HEK293 (cell line): ENCODE measurements around the gene UGT3A1.
A peak's percentile ranks its signal among the peaks of the same experiment; 100 is the strongest.

ENCODE experiments used
- CTCF ChIA-PET: fragments of 350-600 bp; formaldehyde crosslinking; extraction: SDS; loops from one replicate; lab custom pipeline; 2021; ENCODE audit warnings: antibody characterized with exemption; lab: Yijun Ruan, JAX
- POLR2A ChIA-PET: fragments of 300-600 bp; formaldehyde crosslinking; extraction: SDS; loops from one replicate; lab custom pipeline; 2020; ENCODE audit warnings: antibody characterized with exemption, inconsistent platforms; lab: Yijun Ruan, JAX
- H3K27ac ChIP-seq: fragments of 200-500 bp; sonication (Bioruptor generic); 2 replicates; pipeline ENCODE4 v1.5.1; 2014; ENCODE audit warnings: low read depth, low read length, control low read depth, inconsistent platforms; ENCODE audit errors: extremely low read depth
- H3K36me3 ChIP-seq, 2 experiments: fragments of 200-500 bp in 1 of 2; sonication (Bioruptor generic) in 1 of 2; 1 replicate in 1 of 2; 2 replicates in 1 of 2; pipeline ENCODE4 v1.5.1; 2014 to 2017; ENCODE audit warnings: inconsistent platforms in 2 of 2, low read length in 2 of 2; ENCODE audit not compliant: control insufficient read depth in 2 of 2, insufficient read depth in 1 of 2
- H3K4me1 ChIP-seq: fragments of 200-500 bp; sonication (Bioruptor generic); 2 replicates; pipeline ENCODE4 v1.5.1; 2014; ENCODE audit warnings: mild to moderate bottlenecking, low read length, inconsistent platforms; ENCODE audit not compliant: control insufficient read depth, insufficient read depth
- H3K4me3 ChIP-seq: 2 replicates; pipeline ENCODE4 v1.5.1; 2011; ENCODE audit warnings: low read depth, mild to moderate bottlenecking, control low read depth, low read length, moderate library complexity
- H3K9me3 ChIP-seq: fragments of 200-500 bp; sonication (Bioruptor generic); 2 replicates; pipeline ENCODE4 v1.5.1; 2014; ENCODE audit warnings: low read depth, low read length, inconsistent platforms; ENCODE audit not compliant: control insufficient read depth, insufficient read depth
- EGR2 ChIP-seq: fragments of 450-650 bp; formaldehyde crosslinking; IDR thresholded peaks from 2 replicates; pipeline ENCODE4 v1.5.1; 2016; ENCODE audit warnings: low read depth, missing biosample characterization, missing genetic modification characterization
- PRDM1 ChIP-seq: fragments of 450-650 bp; formaldehyde crosslinking; IDR thresholded peaks from 2 replicates; pipeline ENCODE4; 2016; ENCODE audit warnings: missing biosample characterization, missing genetic modification characterization
- SETDB1 ChIP-seq: IDR thresholded peaks from one replicate; pipeline ENCODE4 v1.6.1; 2017; ENCODE audit warnings: mild to moderate bottlenecking, low read length, moderate library complexity, mixed read lengths; ENCODE audit not compliant: insufficient read length
- ZBTB17 ChIP-seq: fragments of 450-650 bp; formaldehyde crosslinking; IDR thresholded peaks from 2 replicates; pipeline ENCODE4 v1.5.1; 2016; ENCODE audit warnings: missing biosample characterization, missing genetic modification characterization
- ZBTB48 ChIP-seq: fragments of 450-650 bp; formaldehyde crosslinking; IDR thresholded peaks from 2 replicates; pipeline ENCODE4 v1.5.1; 2016; ENCODE audit warnings: missing biosample characterization, missing genetic modification characterization
- ZNF155 ChIP-seq: fragments of 450-650 bp; formaldehyde crosslinking; IDR thresholded peaks from 2 replicates; pipeline ENCODE4 v1.5.1; 2016; ENCODE audit warnings: missing biosample characterization, missing genetic modification characterization
- ZNF2 ChIP-seq: fragments of 450-650 bp; formaldehyde crosslinking; IDR thresholded peaks from 2 replicates; pipeline ENCODE4 v1.5.1; 2016; ENCODE audit warnings: missing biosample characterization, missing genetic modification characterization
- ZNF335 ChIP-seq: fragments of 450-650 bp; formaldehyde crosslinking; conservative IDR thresholded peaks from 2 replicates; pipeline ENCODE4 v1.5.1; 2016; ENCODE audit warnings: missing biosample characterization, missing genetic modification characterization
- ZNF654 ChIP-seq: fragments of 450-650 bp; formaldehyde crosslinking; IDR thresholded peaks from 2 replicates; pipeline ENCODE4 v1.5.1; 2016; ENCODE audit warnings: low read depth, missing biosample characterization, missing genetic modification characterization
- ZNF76 ChIP-seq: fragments of 450-650 bp; formaldehyde crosslinking; IDR thresholded peaks from 2 replicates; pipeline ENCODE4; 2016; ENCODE audit warnings: low read depth, missing biosample characterization, missing genetic modification characterization, borderline replicate concordance
- ZNF791 ChIP-seq: fragments of 450-650 bp; formaldehyde crosslinking; IDR thresholded peaks from 2 replicates; pipeline ENCODE4 v1.5.1; 2016; ENCODE audit warnings: missing biosample characterization, missing genetic modification characterization
- ZSCAN30 ChIP-seq: fragments of 450-650 bp; IDR thresholded peaks from 2 replicates; pipeline ENCODE4 v1.5.1; 2018; ENCODE audit warnings: missing biosample characterization, mild to moderate bottlenecking, missing genetic modification characterization, moderate library complexity
- TF ChIP-seq, protein P1 (sequence below): fragments of 450-650 bp; formaldehyde crosslinking; IDR thresholded peaks from 2 replicates; pipeline ENCODE4 v1.5.1; 2016; ENCODE audit warnings: missing biosample characterization, missing genetic modification characterization
- TF ChIP-seq, protein P2 (sequence below): fragments of 450-650 bp; formaldehyde crosslinking; IDR thresholded peaks from 2 replicates; pipeline ENCODE4 v1.5.1; 2016; ENCODE audit warnings: missing biosample characterization, missing genetic modification characterization
- TF ChIP-seq, protein P3 (sequence below): fragments of 450-650 bp; IDR thresholded peaks from 2 replicates; pipeline ENCODE4 v1.5.1; 2018; ENCODE audit warnings: missing biosample characterization, mild to moderate bottlenecking, missing genetic modification characterization

UGT3A1 gene

DNA sequence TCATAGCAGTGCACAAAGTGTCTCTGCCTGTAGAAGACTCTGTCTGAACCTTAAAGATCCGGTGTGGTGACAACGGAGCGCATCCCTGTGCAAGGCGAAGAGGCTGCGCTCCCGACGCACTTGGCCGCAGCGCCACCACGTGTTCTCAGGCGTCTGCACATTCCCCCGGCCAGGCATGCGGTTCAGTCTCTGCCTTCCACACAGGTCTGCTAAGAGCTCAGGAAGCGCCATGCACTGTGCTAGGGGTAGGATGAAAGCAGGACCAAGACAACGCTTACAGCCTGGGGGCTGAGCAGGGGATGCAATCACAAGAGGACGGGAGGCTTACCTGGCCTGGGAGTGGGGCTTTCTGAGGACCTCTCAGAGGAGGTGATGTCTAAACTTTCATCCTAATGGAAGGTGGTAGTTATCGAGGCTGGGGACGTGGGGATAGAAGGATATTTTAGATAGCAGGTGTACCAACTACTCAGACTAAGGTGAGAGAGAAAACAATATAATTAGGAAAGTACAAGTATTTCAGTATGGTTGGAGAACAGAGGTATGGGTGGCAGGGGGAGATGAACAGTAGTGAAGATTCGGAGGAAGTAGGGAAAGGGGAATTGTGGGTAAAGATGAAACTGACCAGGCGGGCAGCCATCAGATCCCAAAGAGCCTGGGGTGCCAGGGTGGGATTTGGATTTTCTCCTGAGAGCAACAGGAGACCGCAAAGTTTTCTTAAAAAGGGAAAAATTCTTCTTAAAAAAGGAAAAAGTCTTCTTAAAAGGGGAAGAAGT is 66.1 kb downstream of the UGT3A1 start:
- CTCF ChIA-PET = interaction anchor here (0.5 to 6.6 kb wide), 50 partner anchors 8 to 1043 kb away, joined by 3 to 147 read pairs (median 4); partner anchors contain the start of genes CAPSL, IL7R, PRLR and SPEF2
- H3K9me3 ChIP-seq = no peaks in the 10 kb centered on the region
- POLR2A ChIA-PET = interaction anchor here (1.0 kb wide), 1 partner anchor 141 kb away, joined by 3 read pairs; no protein-coding TSS in a partner anchor
- TF ChIP-seq ZBTB48 (tag by site-specific recombination) = peak; percentile 45; the same call in 1 of the 2 replicates
- TF ChIP-seq SETDB1 = peak; percentile 16
- TF ChIP-seq ZBTB17 (tag by site-specific recombination) = peak; percentile 65; the same call in 1 of the 2 replicates
- TF ChIP-seq PRDM1 (tag by site-specific recombination) = peak; percentile 43
- peak; percentile 47 for TF ChIP-seq ZNF335 (tag by site-specific recombination)
- TF ChIP-seq, protein P1, sequence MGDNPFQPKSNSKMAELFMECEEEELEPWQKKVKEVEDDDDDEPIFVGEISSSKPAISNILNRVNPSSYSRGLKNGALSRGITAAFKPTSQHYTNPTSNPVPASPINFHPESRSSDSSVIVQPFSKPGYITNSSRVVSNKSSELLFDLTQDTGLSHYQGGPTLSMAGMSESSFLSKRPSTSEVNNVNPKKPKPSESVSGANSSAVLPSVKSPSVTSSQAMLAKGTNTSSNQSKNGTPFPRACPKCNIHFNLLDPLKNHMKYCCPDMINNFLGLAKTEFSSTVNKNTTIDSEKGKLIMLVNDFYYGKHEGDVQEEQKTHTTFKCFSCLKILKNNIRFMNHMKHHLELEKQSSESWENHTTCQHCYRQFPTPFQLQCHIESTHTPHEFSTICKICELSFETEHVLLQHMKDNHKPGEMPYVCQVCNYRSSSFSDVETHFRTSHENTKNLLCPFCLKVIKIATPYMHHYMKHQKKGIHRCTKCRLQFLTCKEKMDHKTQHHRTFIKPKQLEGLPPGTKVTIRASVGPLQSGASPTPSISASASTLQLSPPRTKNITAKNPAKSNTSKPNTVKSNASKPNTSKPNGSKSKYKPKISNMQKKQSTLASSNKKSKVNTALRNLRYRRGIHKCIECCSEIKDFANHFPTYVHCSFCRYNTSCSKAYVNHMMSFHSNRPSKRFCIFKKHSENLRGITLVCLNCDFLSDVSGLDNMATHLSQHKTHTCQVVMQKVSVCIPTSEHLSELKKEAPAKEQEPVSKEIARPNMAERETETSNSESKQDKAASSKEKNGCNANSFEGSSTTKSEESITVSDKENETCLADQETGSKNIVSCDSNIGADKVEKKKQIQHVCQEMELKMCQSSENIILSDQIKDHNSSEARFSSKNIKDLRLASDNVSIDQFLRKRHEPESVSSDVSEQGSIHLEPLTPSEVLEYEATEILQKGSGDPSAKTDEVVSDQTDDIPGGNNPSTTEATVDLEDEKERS (tag by site-specific recombination) = no peak
- no peak for TF ChIP-seq EGR2
- peak; percentile 84 for TF ChIP-seq ZNF654 (tag by site-specific recombination)
- TF ChIP-seq, protein P2, sequence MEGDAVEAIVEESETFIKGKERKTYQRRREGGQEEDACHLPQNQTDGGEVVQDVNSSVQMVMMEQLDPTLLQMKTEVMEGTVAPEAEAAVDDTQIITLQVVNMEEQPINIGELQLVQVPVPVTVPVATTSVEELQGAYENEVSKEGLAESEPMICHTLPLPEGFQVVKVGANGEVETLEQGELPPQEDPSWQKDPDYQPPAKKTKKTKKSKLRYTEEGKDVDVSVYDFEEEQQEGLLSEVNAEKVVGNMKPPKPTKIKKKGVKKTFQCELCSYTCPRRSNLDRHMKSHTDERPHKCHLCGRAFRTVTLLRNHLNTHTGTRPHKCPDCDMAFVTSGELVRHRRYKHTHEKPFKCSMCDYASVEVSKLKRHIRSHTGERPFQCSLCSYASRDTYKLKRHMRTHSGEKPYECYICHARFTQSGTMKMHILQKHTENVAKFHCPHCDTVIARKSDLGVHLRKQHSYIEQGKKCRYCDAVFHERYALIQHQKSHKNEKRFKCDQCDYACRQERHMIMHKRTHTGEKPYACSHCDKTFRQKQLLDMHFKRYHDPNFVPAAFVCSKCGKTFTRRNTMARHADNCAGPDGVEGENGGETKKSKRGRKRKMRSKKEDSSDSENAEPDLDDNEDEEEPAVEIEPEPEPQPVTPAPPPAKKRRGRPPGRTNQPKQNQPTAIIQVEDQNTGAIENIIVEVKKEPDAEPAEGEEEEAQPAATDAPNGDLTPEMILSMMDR (tag by site-specific recombination) = peak; percentile 86
- peak; percentile 70; the same call in 1 of the 2 replicates for TF ChIP-seq ZNF76 (tag by site-specific recombination)
- peak; percentile 94 for TF ChIP-seq ZNF2 (tag by site-specific recombination)
- TF ChIP-seq ZSCAN30 = no peak
- no peaks in the 10 kb centered on the region for H3K36me3 ChIP-seq
- H3K4me3 ChIP-seq = no peak overlapping the region
- H3K4me1 ChIP-seq = peaks cover 4% of the 10 kb centered on the region; the same call in 1 of the 2 replicates
- no peak overlapping the region for H3K27ac ChIP-seq

DNA sequence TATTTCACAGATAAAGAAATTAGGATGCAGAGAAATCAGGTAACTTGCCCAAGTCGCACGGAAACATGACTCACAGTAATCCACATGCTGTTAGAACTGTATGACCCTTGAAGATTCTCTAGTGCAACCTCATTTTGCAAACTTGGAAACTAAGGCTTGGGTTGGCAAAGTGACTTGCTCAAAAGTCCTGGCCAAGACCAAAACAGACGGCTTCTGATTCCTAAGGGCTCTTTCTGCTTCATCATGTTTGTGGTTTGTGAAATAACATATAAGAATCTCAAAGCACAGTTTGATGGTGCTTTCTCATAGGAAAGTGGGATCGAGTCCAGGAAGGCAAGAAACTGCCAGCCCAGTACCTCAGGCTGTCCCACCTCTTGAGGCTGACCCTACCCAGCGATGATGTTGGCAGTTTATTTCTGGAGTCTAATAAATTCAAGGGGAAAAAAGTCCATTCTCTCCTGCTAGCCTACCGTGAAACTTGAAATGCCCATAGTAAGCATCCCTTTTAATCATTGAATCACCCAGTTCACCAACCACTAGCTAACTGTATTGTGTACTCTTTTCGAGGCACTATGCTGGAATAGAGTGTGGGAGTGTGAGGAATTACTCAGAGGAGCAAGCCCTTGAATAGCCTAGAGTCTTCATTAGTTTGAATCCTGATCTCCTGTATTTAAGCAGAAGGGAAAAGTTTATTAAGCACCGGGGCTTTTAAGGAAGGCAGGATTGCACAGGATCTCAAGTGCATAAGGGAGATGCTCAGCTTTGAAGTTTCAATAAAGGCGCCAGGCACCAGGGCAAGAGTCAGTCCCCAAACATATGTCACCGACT is 66.9 kb downstream of the UGT3A1 start:
- Histone ChIP-seq H3K4me1 (peaks cover 4% of the 10 kb centered on the region; the same call in 1 of the 2 replicates), H3K9me3 (no peaks in the 10 kb centered on the region), H3K27ac (no peak overlapping the region), H3K4me3 (no peak overlapping the region), H3K36me3 (no peaks in the 10 kb centered on the region)
- TF ChIP-seq ZNF791 (tag by site-specific recombination) = no peak
- TF ChIP-seq ZNF155 = no peak
- TF ChIP-seq, protein P3, sequence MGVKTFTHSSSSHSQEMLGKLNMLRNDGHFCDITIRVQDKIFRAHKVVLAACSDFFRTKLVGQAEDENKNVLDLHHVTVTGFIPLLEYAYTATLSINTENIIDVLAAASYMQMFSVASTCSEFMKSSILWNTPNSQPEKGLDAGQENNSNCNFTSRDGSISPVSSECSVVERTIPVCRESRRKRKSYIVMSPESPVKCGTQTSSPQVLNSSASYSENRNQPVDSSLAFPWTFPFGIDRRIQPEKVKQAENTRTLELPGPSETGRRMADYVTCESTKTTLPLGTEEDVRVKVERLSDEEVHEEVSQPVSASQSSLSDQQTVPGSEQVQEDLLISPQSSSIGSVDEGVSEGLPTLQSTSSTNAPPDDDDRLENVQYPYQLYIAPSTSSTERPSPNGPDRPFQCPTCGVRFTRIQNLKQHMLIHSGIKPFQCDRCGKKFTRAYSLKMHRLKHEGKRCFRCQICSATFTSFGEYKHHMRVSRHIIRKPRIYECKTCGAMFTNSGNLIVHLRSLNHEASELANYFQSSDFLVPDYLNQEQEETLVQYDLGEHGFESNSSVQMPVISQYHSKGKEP (tag by site-specific recombination) = no peak
- ChIA-PET CTCF (interaction anchor here (0.5 to 6.6 kb wide), 39 partner anchors 9 to 1042 kb away, joined by 3 to 147 read pairs (median 4); partner anchors contain the start of genes CAPSL, IL7R and PRLR), POLR2A (interaction anchor here (1.0 kb wide), 1 partner anchor 141 kb away, joined by 3 read pairs; no protein-coding TSS in a partner anchor)
